ENCODE data around the gene UNC5C. TPM values are rescaled to one million over a fixed set of nuclear protein-coding genes. Genes with fewer than 3 reads are reported as not detected.

UNC5C gene
- polyA plus RNA-seq, 1 donor = 4.1 TPM

GRCh38 chr4:95411371-95412088, 137.2 kb downstream of the UNC5C start:
- no CpG with 5 or more reads among the region's 4 CpGs for WGBS (ENCODE audit: insufficient coverage, low lambda C conversion rate)
- no peaks in the 10 kb centered on the region for H3K36me3 ChIP-seq (ENCODE audit: control insufficient read depth, insufficient read depth, low read length)
- H3K9me3 ChIP-seq (ENCODE audit: control insufficient read depth, low read depth, low read length) = no peaks in the 10 kb centered on the region
- H3K4me1 ChIP-seq (ENCODE audit: control insufficient read depth, insufficient read depth, low read length) = no peaks in the 10 kb centered on the region
- no peak overlapping the region for H3K27ac ChIP-seq (ENCODE audit: low read length)
- no peak for DNase-seq
- no peak overlapping the region for H3K4me3 ChIP-seq (ENCODE audit: low read length)
- no peaks in the 10 kb centered on the region for H3K27me3 ChIP-seq (ENCODE audit: control insufficient read depth, insufficient read depth, low read length)

- no peaks in the 10 kb centered on the region for H3K36me3 ChIP-seq (ENCODE audit: control insufficient read depth, insufficient read depth, low read length)
- WGBS (ENCODE audit: insufficient coverage, low lambda C conversion rate) = 100% methylated on average over 1 of the region's 4 CpGs
- H3K9me3 ChIP-seq (ENCODE audit: control insufficient read depth, low read depth, low read length) = no peaks in the 10 kb centered on the region
- H3K27me3 ChIP-seq (ENCODE audit: control insufficient read depth, insufficient read depth, low read length) = no peaks in the 10 kb centered on the region
- DNase-seq = no peak
- no peak overlapping the region for H3K27ac ChIP-seq (ENCODE audit: low read length)
- no peak overlapping the region for H3K4me3 ChIP-seq (ENCODE audit: low read length)
- no peaks in the 10 kb centered on the region for H3K4me1 ChIP-seq (ENCODE audit: control insufficient read depth, insufficient read depth, low read length)
These were observed 138.3 kb downstream of the UNC5C start for GRCh38 chr4:95410387-95410977.

GRCh38 chr4:95409750-95410149, 139.0 kb downstream of the UNC5C start:
- no peak overlapping the region for H3K4me3 ChIP-seq (ENCODE audit: low read length)
- no peaks in the 10 kb centered on the region for H3K27me3 ChIP-seq (ENCODE audit: control insufficient read depth, insufficient read depth, low read length)
- H3K9me3 ChIP-seq (ENCODE audit: control insufficient read depth, low read depth, low read length) = no peaks in the 10 kb centered on the region
- no CpG with 5 or more reads among the region's 2 CpGs for WGBS (ENCODE audit: insufficient coverage, low lambda C conversion rate)
- no peak overlapping the region for H3K27ac ChIP-seq (ENCODE audit: low read length)
- H3K36me3 ChIP-seq (ENCODE audit: control insufficient read depth, insufficient read depth, low read length) = no peaks in the 10 kb centered on the region
- H3K4me1 ChIP-seq (ENCODE audit: control insufficient read depth, insufficient read depth, low read length) = no peaks in the 10 kb centered on the region
- no peak for DNase-seq

- Histone ChIP-seq H3K4me1 (ENCODE audit: control insufficient read depth, insufficient read depth, low read length) (no peaks in the 10 kb centered on the region), H3K4me3 (ENCODE audit: low read length) (no peak overlapping the region), H3K27ac (ENCODE audit: low read length) (no peak overlapping the region), H3K27me3 (ENCODE audit: control insufficient read depth, insufficient read depth, low read length) (no peaks in the 10 kb centered on the region), H3K36me3 (ENCODE audit: control insufficient read depth, insufficient read depth, low read length) (no peaks in the 10 kb centered on the region), H3K9me3 (ENCODE audit: control insufficient read depth, low read depth, low read length) (no peaks in the 10 kb centered on the region)
- DNase-seq = no peak
These were observed 139.6 kb downstream of the UNC5C start for GRCh38 chr4:95409127-95409526.

GRCh38 chr4:95402299-95402698, 146.5 kb downstream of the UNC5C start:
- Histone ChIP-seq H3K27ac (ENCODE audit: low read length) (no peak overlapping the region), H3K4me3 (ENCODE audit: low read length) (no peak overlapping the region), H3K4me1 (ENCODE audit: control insufficient read depth, insufficient read depth, low read length) (no peaks in the 10 kb centered on the region), H3K36me3 (ENCODE audit: control insufficient read depth, insufficient read depth, low read length) (no peaks in the 10 kb centered on the region), H3K9me3 (ENCODE audit: control insufficient read depth, low read depth, low read length) (no peaks in the 10 kb centered on the region), H3K27me3 (ENCODE audit: control insufficient read depth, insufficient read depth, low read length) (no peaks in the 10 kb centered on the region)
- DNase-seq = no peak

GRCh38 chr4:95398217-95398616, 150.6 kb downstream of the UNC5C start:
- H3K27me3 ChIP-seq (ENCODE audit: control insufficient read depth, insufficient read depth, low read length) = no peaks in the 10 kb centered on the region
- H3K36me3 ChIP-seq (ENCODE audit: control insufficient read depth, insufficient read depth, low read length) = no peaks in the 10 kb centered on the region
- no peaks in the 10 kb centered on the region for H3K4me1 ChIP-seq (ENCODE audit: control insufficient read depth, insufficient read depth, low read length)
- H3K9me3 ChIP-seq (ENCODE audit: control insufficient read depth, low read depth, low read length) = no peaks in the 10 kb centered on the region
- no peak overlapping the region for H3K27ac ChIP-seq (ENCODE audit: low read length)
- no peak for DNase-seq
- no peak overlapping the region for H3K4me3 ChIP-seq (ENCODE audit: low read length)

- WGBS (ENCODE audit: insufficient coverage, low lambda C conversion rate) = 100% methylated on average over 1 of the region's 2 CpGs
- H3K9me3 ChIP-seq (ENCODE audit: control insufficient read depth, low read depth, low read length) = no peaks in the 10 kb centered on the region
- no peak overlapping the region for H3K27ac ChIP-seq (ENCODE audit: low read length)
- H3K36me3 ChIP-seq (ENCODE audit: control insufficient read depth, insufficient read depth, low read length) = no peaks in the 10 kb centered on the region
- no peaks in the 10 kb centered on the region for H3K27me3 ChIP-seq (ENCODE audit: control insufficient read depth, insufficient read depth, low read length)
- H3K4me3 ChIP-seq (ENCODE audit: low read length) = no peak overlapping the region
- DNase-seq = no peak
- no peaks in the 10 kb centered on the region for H3K4me1 ChIP-seq (ENCODE audit: control insufficient read depth, insufficient read depth, low read length)
These were observed 153.9 kb downstream of the UNC5C start for GRCh38 chr4:95394752-95395306.

GRCh38 chr4:95393821-95394220, 155.0 kb downstream of the UNC5C start:
- WGBS (ENCODE audit: insufficient coverage, low lambda C conversion rate) = 75% methylated on average over 1 of the region's 1 CpG
- Histone ChIP-seq H3K27me3 (ENCODE audit: control insufficient read depth, insufficient read depth, low read length) (no peaks in the 10 kb centered on the region), H3K4me3 (ENCODE audit: low read length) (no peak overlapping the region), H3K36me3 (ENCODE audit: control insufficient read depth, insufficient read depth, low read length) (no peaks in the 10 kb centered on the region), H3K4me1 (ENCODE audit: control insufficient read depth, insufficient read depth, low read length) (no peaks in the 10 kb centered on the region), H3K27ac (ENCODE audit: low read length) (no peak overlapping the region), H3K9me3 (ENCODE audit: control insufficient read depth, low read depth, low read length) (no peaks in the 10 kb centered on the region)
- DNase-seq = no peak

- no peak for DNase-seq
- H3K4me1 ChIP-seq (ENCODE audit: control insufficient read depth, insufficient read depth, low read length) = no peaks in the 10 kb centered on the region
- H3K36me3 ChIP-seq (ENCODE audit: control insufficient read depth, insufficient read depth, low read length) = no peaks in the 10 kb centered on the region
- H3K27me3 ChIP-seq (ENCODE audit: control insufficient read depth, insufficient read depth, low read length) = no peaks in the 10 kb centered on the region
- no peak overlapping the region for H3K4me3 ChIP-seq (ENCODE audit: low read length)
- H3K27ac ChIP-seq (ENCODE audit: low read length) = no peak overlapping the region
- H3K9me3 ChIP-seq (ENCODE audit: control insufficient read depth, low read depth, low read length) = no peaks in the 10 kb centered on the region
These were observed 159.9 kb downstream of the UNC5C start for GRCh38 chr4:95388911-95389310.

GRCh38 chr4:95387719-95388118, 161.1 kb downstream of the UNC5C start:
- Histone ChIP-seq H3K4me1 (ENCODE audit: control insufficient read depth, insufficient read depth, low read length) (no peaks in the 10 kb centered on the region), H3K36me3 (ENCODE audit: control insufficient read depth, insufficient read depth, low read length) (no peaks in the 10 kb centered on the region), H3K4me3 (ENCODE audit: low read length) (no peak overlapping the region), H3K27me3 (ENCODE audit: control insufficient read depth, insufficient read depth, low read length) (no peaks in the 10 kb centered on the region), H3K9me3 (ENCODE audit: control insufficient read depth, low read depth, low read length) (no peaks in the 10 kb centered on the region), H3K27ac (ENCODE audit: low read length) (no peak overlapping the region)
- DNase-seq = no peak
- WGBS (ENCODE audit: insufficient coverage, low lambda C conversion rate) = 100% methylated on average over 1 of the region's 1 CpG

- 50% methylated on average over 2 of the region's 3 CpGs for WGBS (ENCODE audit: insufficient coverage, low lambda C conversion rate)
- H3K27ac ChIP-seq (ENCODE audit: low read length) = no peak overlapping the region
- H3K9me3 ChIP-seq (ENCODE audit: control insufficient read depth, low read depth, low read length) = no peaks in the 10 kb centered on the region
- H3K27me3 ChIP-seq (ENCODE audit: control insufficient read depth, insufficient read depth, low read length) = no peaks in the 10 kb centered on the region
- DNase-seq = no peak
- H3K36me3 ChIP-seq (ENCODE audit: control insufficient read depth, insufficient read depth, low read length) = no peaks in the 10 kb centered on the region
- no peak overlapping the region for H3K4me3 ChIP-seq (ENCODE audit: low read length)
- no peaks in the 10 kb centered on the region for H3K4me1 ChIP-seq (ENCODE audit: control insufficient read depth, insufficient read depth, low read length)
These were observed 162.4 kb downstream of the UNC5C start for GRCh38 chr4:95386410-95386809.

All from large intestine (tissue), 3 donors.